Psoas muscle (tissue), 8 donors: Measurements from ENCODE around the gene LBR. TPM values are rescaled to one million over a fixed set of nuclear protein-coding genes. Genes with fewer than 3 reads are reported as not detected.
A peak's percentile ranks its signal among the peaks of the same experiment; 100 is the strongest.

Experiments
- ATAC-seq, 4 donors: fragments of 200-7000 bp; cut with Tn5 transposase; one replicate each; pipeline ENCODE4 v1.9.1; 2020; ENCODE audit warnings: moderate library complexity in 3 of 4, mild to moderate bottlenecking in 2 of 4
- DNase-seq, 2 donors: peaks; one replicate each; pipeline ENCODE4 v3.0.0-alpha.2; 2020
- H3K27ac ChIP-seq: fragments of 200-600 bp; one replicate; pipeline ENCODE4 v1.8.0; 2022
- H3K27me3 ChIP-seq, 3 donors: fragments of 200-600 bp in 1 of 3; one replicate each; pipeline versions ENCODE4 v1.6.1 to v1.8.0; 2013 to 2022; ENCODE audit warnings: low read length in 2 of 3, mild to moderate bottlenecking in 2 of 3, moderate library complexity in 1 of 3; ENCODE audit not compliant: insufficient read depth in 3 of 3
- H3K36me3 ChIP-seq, 2 donors: fragments of 200-600 bp in 1 of 2; one replicate each; pipeline versions ENCODE4 v1.6.1 to v1.8.0; 2013 to 2022; ENCODE audit warnings: low read depth in 1 of 2, mild to moderate bottlenecking in 1 of 2, moderate library complexity in 1 of 2; ENCODE audit not compliant: insufficient read depth in 1 of 2
- H3K4me1 ChIP-seq: fragments of 200-600 bp; one replicate; pipeline ENCODE4 v1.8.0; 2022
- H3K4me3 ChIP-seq: fragments of 200-600 bp; one replicate; pipeline ENCODE4 v1.8.0; 2022; ENCODE audit warnings: mild to moderate bottlenecking
- H3K9me3 ChIP-seq: fragments of 200-600 bp; one replicate; pipeline ENCODE4 v1.8.0; 2022
- CTCF ChIP-seq: fragments of 200-600 bp; IDR thresholded peaks from one replicate; pipeline ENCODE4 v1.8.0; 2022; ENCODE audit warnings: antibody characterized with exemption
- WGBS, 3 donors: extraction: QIAGEN DNeasy Blood & Tissue Kit; methylation state at CpG; one replicate each; pipeline versions ENCODE4 v1.1.6 to v1.1.7; 2013; 5-methylcytosine and 5-hydroxymethylcytosine counted together
- intact Hi-C, 2 donors: fragments of 100-400 bp; cut with DNase I; formaldehyde crosslinking; loops; one replicate each; pipeline versions ENCODE4 v1.11.0 to v1.14.2; 2022
- polyA plus RNA-seq, 3 donors: library from polyadenylated mRNA; stranded (reverse); fragments of 200-250 nt; gene quantifications; one replicate each; pipeline ENCODE4 v1.2.3, GENCODE V29; 2013
- total RNA-seq, 4 donors: library from RNA; stranded (reverse); fragmentation: NEBNext Ultra II Directional in 2 of 4; extraction: Animal tissue kit (Norgen Biotek cat#: 25700) in 2 of 4; gene quantifications; one replicate each; pipeline versions ENCODE4 v1.2.1 to v1.2.4, GENCODE V29; 2021 to 2023
- donor health status: healthy with polysubstance abuse.
- donor health status: DM: no; HTN: no; CAD: no; lungs with moderate emphysema.
- donor health status: Bipolar disorder and iron deficiency.
- donor health status: healthy.
- donor health status: DM: yes; HTN: yes; CAD: no.
- donor health status: DM: no; HTN: no; CAD: no.
- donor health status: DM: no; HTN: no; CAD: no.
- donor health status: DM: yes; HTN: yes; CAD: no.

The LBR gene
- total and polyA plus RNA-seq, 7 donors: 6.8 to 22.8 (median 14.6) TPM

- no peak overlapping the region for H3K4me3 ChIP-seq
- intact Hi-C loops: no loop called here
- ATAC-seq: no peak
- 37 to 48% (median 44%) methylated on average over 17 to 18 of the region's 18 CpGs for WGBS, 3 donors
- no peak overlapping the region for H3K27ac ChIP-seq
- no peaks in the 10 kb centered on the region for H3K27me3 ChIP-seq
- TF ChIP-seq CTCF: no peak
- no peaks in the 10 kb centered on the region for H3K9me3 ChIP-seq
- H3K36me3 ChIP-seq: no peaks in the 10 kb centered on the region
- H3K4me1 ChIP-seq: no peaks in the 10 kb centered on the region
- peak in 1 of 2 donors; percentile 53 for DNase-seq
These were observed 32.3 kb upstream of the LBR start for GRCh38 chr1:225460021-225460736.

GRCh38 chr1:225458222-225458631 is 30.4 kb upstream of the LBR start:
- DNase-seq (no peak), ATAC-seq (no peak)
- Histone ChIP-seq H3K27ac (no peak overlapping the region), H3K36me3 (no peaks in the 10 kb centered on the region), H3K4me1 (no peaks in the 10 kb centered on the region), H3K27me3 (no peaks in the 10 kb centered on the region), H3K9me3 (no peaks in the 10 kb centered on the region), H3K4me3 (no peak overlapping the region)
- TF ChIP-seq CTCF: no peak
- intact Hi-C loops: no loop called here
- WGBS, 3 donors: 76 to 87% (median 83%) methylated on average over 2 of the region's 2 CpGs

- intact Hi-C loops: no loop called here
- no peak for TF ChIP-seq CTCF
- ATAC-seq (peak in 2 of 4 donors; percentile 55 to 61), DNase-seq (peak in 1 of 2 donors; percentile 16)
- H3K9me3 ChIP-seq: no peaks in the 10 kb centered on the region
- H3K27me3 ChIP-seq: no peaks in the 10 kb centered on the region
- WGBS, 3 donors: 61 to 69% (median 61%) methylated on average over 5 of the region's 5 CpGs
- no peaks in the 10 kb centered on the region for H3K4me1 ChIP-seq
- no peaks in the 10 kb centered on the region for H3K36me3 ChIP-seq
- H3K4me3 ChIP-seq: no peak overlapping the region
- no peak overlapping the region for H3K27ac ChIP-seq
These were observed 26.9 kb upstream of the LBR start for GRCh38 chr1:225454733-225455132.

- ATAC-seq (no peak), DNase-seq (no peak)
- no peaks in the 10 kb centered on the region for H3K4me1 ChIP-seq
- WGBS, 3 donors: 50 to 61% (median 58%) methylated on average over 5 of the region's 5 CpGs
- no peaks in the 10 kb centered on the region for H3K9me3 ChIP-seq
- TF ChIP-seq CTCF: no peak
- H3K36me3 ChIP-seq: no peaks in the 10 kb centered on the region
- H3K27ac ChIP-seq: no peak overlapping the region
- H3K27me3 ChIP-seq: no peaks in the 10 kb centered on the region
- H3K4me3 ChIP-seq: no peak overlapping the region
- intact Hi-C loops: no loop called here
These were observed 26.2 kb upstream of the LBR start for GRCh38 chr1:225453797-225454648.
